GM18873 (cell line): Measurements from ENCODE around the gene PCDHGB1.
"Not testable (repeated sequence)": the region's sequence is repeated elsewhere in the genome, so short reads cannot be mapped to it uniquely, and the experiment has no call there.

Source experiments
- ATAC-seq: cut with Tn5 transposase; IDR thresholded peaks from one replicate; pipeline ENCODE4 v1.9.1; 2021; ENCODE audit warnings: mild to moderate bottlenecking, moderate library complexity, moderate number of reproducible peaks; ENCODE audit not compliant: unreplicated experiment, low FRiP score

The PCDHGB1 gene

DNA sequence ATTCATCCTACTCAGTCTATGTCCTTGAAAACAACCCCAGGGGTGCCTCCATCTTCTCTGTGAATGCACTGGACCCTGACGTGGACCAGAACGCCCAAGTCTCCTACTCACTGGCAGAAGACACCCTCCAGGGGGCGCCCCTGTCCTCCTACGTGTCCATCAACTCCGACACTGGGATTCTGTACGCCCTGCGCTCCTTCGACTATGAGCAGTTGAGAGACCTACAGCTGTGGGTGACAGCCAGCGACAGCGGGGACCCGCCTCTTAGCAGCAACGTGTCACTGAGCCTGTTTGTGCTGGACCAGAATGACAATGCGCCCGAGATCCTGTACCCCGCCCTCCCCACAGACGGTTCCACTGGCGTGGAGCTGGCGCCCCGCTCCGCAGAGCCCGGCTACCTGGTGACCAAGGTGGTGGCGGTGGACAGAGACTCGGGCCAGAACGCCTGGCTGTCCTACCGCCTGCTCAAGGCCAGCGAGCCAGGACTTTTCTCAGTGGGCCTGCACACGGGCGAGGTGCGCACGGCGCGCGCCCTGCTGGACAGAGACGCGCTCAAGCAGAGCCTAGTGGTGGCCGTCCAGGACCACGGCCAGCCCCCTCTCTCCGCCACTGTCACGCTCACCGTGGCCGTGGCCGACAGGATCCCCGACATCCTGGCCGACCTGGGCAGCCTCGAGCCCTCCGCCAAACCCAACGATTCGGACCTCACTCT lies 25.7 kb downstream of the PCDHGB1 start:
- ATAC-seq, result not testable (repeated sequence)

- ATAC-seq, result no peak
Measured at GRCh38 chr5:141382469-141383294, 32.8 kb downstream of the PCDHGB1 start, which contains the start of gene PCDHGA7. PCDHGA7 (plus strand) TSS chr5:141382742; CDS start chr5:141382900, 158 bp downstream.

DNA sequence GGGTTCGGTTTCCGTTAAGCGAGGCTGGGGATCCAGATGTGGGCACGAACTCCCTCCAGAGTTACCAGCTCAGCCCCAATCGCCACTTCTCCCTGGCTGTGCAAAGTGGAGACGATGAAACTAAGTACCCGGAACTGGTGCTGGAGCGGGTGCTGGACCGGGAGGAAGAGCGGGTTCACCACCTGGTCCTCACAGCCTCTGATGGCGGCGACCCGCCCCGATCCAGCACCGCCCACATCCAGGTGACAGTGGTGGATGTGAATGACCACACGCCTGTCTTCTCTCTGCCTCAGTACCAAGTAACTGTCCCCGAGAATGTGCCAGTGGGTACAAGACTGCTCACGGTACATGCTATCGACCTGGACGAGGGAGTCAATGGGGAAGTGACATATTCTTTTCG lies 33.4 kb downstream of the PCDHGB1 start:
- ATAC-seq, result no peak

DNA sequence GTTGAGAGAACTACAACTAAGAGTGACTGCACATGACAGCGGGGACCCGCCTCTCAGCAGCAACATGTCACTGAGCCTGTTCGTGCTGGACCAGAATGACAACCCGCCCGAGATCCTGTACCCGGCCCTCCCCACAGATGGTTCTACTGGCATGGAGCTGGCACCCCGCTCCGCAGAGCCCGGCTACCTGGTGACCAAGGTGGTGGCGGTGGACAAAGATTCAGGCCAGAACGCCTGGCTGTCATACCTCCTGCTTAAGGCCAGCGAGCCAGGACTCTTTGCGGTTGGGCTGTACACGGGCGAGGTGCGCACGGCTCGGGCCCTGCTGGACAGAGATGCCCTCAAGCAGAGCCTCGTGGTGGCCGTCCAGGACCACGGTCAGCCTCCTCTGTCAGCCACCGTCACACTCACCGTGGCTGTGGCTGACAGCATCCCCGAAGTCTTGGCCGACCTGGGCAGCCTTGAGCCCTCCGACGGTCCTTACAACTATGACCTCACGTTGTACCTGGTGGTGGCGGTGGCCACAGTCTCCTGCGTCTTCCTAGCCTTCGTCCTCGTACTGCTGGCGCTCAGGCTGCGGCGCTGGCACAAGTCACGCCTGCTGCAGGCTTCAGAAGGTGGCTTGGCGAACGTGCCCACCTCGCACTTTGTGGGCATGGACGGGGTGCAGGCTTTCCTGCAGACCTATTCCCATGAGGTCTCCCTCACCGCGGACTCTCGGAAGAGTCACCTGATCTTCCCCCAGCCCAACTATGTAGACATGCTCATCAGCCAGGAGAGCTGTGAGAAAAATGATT lies 34.8 kb downstream of the PCDHGB1 start:
- no peak for ATAC-seq

DNA sequence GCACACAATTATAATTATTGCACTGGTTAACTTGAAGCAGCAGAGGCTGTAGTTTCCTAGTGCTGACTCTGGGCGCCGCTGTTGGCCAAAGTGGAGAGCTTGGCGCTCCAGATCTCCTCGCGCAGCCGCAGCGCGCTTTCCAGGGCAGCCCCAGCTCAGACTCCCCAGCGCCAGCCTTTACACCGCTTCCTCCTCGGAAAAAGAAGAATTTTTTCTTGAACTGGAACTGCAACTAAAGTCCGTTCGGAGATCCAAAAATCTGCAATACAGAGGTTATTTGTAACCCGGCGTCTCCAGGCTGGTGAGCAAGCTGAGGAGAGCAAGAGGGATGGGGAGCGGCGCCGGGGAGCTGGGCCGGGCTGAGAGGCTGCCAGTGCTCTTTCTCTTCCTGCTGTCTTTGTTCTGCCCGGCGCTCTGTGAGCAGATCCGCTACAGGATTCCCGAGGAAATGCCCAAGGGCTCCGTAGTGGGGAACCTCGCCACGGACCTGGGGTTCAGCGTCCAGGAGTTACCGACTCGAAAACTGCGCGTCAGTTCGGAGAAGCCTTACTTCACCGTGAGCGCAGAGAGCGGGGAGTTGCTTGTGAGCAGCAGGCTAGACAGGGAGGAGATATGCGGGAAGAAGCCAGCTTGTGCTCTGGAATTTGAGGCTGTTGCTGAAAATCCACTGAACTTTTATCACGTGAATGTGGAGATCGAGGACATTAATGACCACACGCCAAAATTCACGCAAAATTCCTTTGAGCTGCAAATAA lies 37.8 kb downstream of the PCDHGB1 start, which contains the start of gene PCDHGB4:
Gene PCDHGB4, plus strand, starts transcription at position 142 of the 755 bp plus-strand sequence. Its CDS starts 187 bp downstream, at position 329.
- ATAC-seq, result not testable (repeated sequence)

GRCh38 chr5:141388661-141389060 lies 38.8 kb downstream of the PCDHGB1 start:
- ATAC-seq, result no peak

DNA sequence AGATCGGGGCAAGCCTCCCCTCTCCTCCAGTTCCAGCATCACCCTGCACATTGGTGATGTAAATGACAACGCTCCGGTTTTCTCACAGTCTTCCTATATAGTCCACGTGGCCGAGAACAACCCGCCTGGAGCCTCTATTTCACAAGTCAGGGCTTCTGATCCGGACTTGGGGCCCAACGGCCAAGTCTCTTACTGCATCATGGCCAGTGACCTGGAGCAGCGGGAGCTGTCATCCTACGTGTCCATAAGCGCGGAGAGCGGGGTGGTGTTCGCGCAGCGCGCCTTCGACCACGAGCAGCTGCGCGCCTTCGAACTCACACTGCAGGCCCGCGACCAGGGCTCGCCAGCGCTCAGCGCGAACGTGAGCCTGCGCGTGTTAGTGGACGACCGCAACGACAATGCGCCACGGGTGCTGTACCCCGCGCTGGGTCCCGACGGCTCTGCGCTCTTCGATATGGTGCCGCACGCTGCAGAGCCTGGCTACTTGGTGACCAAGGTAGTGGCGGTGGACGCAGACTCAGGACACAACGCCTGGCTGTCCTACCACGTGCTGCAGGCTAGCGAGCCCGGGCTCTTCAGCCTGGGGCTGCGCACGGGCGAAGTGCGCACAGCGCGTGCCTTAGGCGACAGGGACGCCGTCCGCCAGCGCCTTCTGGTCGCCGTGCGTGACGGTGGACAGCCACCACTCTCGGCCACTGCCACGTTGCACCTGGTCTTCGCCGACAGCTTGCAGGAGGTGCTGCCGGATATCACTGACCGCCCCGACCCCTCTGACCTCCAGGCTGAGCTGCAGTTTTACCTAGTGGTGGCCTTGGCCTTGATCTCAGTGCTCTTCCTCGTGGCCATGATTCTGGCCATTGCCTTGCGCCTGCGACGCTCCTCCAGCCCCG lies 39.5 kb downstream of the PCDHGB1 start:
- ATAC-seq, result no peak

GRCh38 chr5:141392429-141393198 lies 42.7 kb downstream of the PCDHGB1 start, which contains the start of gene PCDHGA8:
PCDHGA8 (plus strand) TSS chr5:141392633; CDS start chr5:141392814, 181 bp downstream.
- ATAC-seq, result no peak

- no peak for ATAC-seq
Measured at GRCh38 chr5:141393267-141393666, 43.4 kb downstream of the PCDHGB1 start.

GRCh38 chr5:141394401-141395187 lies 44.7 kb downstream of the PCDHGB1 start:
- not testable (repeated sequence) for ATAC-seq

DNA sequence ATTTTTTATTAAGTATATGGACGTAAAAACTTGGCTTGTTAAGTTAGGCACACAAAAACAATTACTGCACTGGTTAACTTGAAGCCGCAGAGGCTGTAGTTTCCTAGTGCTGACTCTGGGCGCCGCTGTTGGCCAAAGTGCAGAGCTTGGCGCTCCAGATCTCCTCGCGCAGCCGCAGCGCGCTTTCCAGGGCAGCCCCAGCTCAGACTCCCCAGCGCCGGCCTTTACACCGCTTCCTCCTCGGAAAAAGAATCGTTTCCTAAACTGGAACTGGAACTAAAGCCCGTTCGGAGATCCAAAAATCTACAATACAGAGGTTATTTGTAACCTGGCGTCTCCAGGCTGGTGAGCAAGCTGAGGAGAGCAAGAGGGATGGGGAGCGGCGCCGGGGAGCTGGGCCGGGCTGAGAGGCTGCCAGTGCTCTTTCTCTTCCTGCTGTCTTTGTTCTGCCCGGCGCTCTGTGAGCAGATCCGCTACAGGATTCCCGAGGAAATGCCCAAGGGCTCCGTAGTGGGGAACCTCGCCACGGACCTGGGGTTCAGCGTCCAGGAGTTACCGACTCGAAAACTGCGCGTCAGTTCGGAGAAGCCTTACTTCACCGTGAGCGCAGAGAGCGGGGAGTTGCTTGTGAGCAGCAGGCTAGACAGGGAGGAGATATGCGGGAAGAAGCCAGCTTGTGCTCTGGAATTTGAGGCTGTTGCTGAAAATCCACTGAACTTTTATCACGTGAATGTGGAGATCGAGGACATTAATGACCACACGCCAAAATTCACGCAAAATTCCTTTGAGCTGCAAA lies 48.1 kb downstream of the PCDHGB1 start, which contains the start of gene PCDHGB5:
Gene PCDHGB5, plus strand, starts transcription at position 192 of the 796 bp plus-strand sequence. Its CDS starts 181 bp downstream, at position 373.
- not testable (repeated sequence) for ATAC-seq

- ATAC-seq, result no peak
Measured at GRCh38 chr5:141398608-141399007, 48.7 kb downstream of the PCDHGB1 start.

GRCh38 chr5:141399555-141400258 lies 49.8 kb downstream of the PCDHGB1 start:
- no peak for ATAC-seq
